Left cardiac atrium (tissue), 4 donors: Measurements from ENCODE around the gene HSD17B14. TPM values are rescaled to one million over a fixed set of nuclear protein-coding genes. Genes with fewer than 3 reads are reported as not detected.
"Not testable (repeated sequence)": the region's sequence is repeated elsewhere in the genome, so short reads cannot be mapped to it uniquely, and the experiment has no call there.

Source experiments
- ATAC-seq, 2 donors: fragments of 200-7000 bp; cut with Tn5 transposase; one replicate each; pipeline ENCODE4 v1.9.1; 2020; ENCODE audit warnings: mild to moderate bottlenecking in 2 of 2, moderate library complexity in 2 of 2
- DNase-seq: peaks from one replicate; pipeline ENCODE4 v3.0.0-alpha.2; 2020
- intact Hi-C, 2 donors: fragments of 100-400 bp; cut with DNase I; formaldehyde crosslinking; loops; one replicate each; pipeline versions ENCODE4 v1.14.1 to v1.15.1; 2022 to 2023
- total RNA-seq, 2 donors: library from RNA; stranded (reverse); fragmentation: NEBNext Ultra II Directional; extraction: Animal tissue kit (Norgen Biotek cat#: 25700); gene quantifications; one replicate each; pipeline ENCODE4 v1.2.1, GENCODE V29; 2021
- donor health status: DM: no; HTN: yes; CAD: no.
- donor health status: DM: no; HTN: yes; CAD: no; lungs with severe emphysema.
- donor health status: DM: yes; HTN: yes; CAD: no.
- donor health status: Dilated cardiomyopathy.

Gene HSD17B14
- total RNA-seq, 2 donors from 2014 or later, result 2.8 to 5.4 TPM

- DNase-seq, ATAC-seq: not testable (repeated sequence)
- intact Hi-C loops, result loop anchor here in 1 of 2 donors (10.0 kb wide), 1 partner anchor 93 kb away; the partner anchor contains the start of gene FTL
These were observed 35.3 kb upstream of the HSD17B14 start for GRCh38 chr19:48871471-48872181.

DNA sequence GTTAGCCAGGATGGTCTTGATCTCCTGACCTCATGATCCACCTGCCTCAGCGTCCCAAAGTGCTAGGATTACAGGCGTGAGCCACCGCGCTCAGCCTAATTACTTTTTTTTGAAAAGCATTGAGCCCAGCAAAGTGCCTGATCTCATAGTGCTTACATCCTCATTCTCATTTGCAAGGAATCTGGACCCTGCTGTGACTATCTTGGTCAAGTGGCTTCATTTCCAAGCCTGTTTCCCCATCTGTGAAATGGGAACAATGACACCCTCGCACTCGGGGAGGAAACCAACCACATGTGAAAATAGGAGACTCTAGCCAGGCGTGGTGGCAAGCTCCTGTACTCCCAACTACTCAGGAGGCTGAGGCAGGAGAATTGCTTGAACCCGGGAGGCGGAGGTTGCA lies 33.8 kb upstream of the HSD17B14 start:
- intact Hi-C loops, result loop anchor here in 1 of 2 donors (10.0 kb wide), 1 partner anchor 95 kb away; the partner anchor contains the start of gene FTL
- no peak for DNase-seq
- ATAC-seq, result no peak

- peak; percentile 45 to 48 for ATAC-seq
- intact Hi-C loops, result no loop called here
- DNase-seq, result peak; percentile 89
These were observed 32.0 kb upstream of the HSD17B14 start, which contains the start of gene PLEKHA4 for GRCh38 chr19:48868114-48868886. TSS of gene PLEKHA4 (minus strand) at chr19:48868617. CDS start at chr19:48867620, 997 bp downstream.

- ATAC-seq (no peak), DNase-seq (no peak)
- intact Hi-C loops, result no loop called here
These were observed 31.4 kb upstream of the HSD17B14 start for GRCh38 chr19:48867746-48868113.

DNA sequence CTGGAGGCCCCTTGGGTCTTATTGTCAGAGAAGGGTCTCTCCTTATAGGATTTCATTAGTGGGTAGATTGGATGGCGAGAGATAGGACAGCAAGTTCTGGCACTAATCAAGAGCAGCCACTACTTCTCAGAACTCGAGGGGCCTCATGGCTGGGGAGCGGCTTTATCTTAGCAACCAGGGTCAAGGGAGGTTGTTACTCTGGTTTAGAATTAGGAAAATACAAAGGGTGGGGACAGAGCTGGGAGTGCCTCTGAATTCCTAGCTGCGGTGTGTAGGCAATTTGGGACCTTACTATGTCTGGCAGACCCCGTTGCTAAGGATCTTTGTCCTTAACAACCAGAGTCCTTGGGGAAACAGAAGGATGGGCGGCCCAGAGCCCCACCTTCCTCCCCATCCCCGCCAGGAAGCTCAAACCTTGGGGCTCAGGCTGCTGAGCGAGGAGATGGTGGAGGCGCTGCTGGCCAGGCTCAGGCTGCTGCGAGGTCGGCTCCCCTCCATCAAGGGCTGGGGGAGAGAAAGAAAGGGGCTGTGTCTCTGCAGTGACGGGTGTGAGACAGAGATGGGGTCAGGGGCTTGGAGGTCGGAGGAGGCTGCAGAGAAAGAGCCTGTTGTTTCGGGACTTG lies 30.9 kb upstream of the HSD17B14 start:
- peak in 1 of 2 donors; percentile 6 for ATAC-seq
- DNase-seq, result no peak
- intact Hi-C loops, result no loop called here

- ATAC-seq, result no peak
- no peak for DNase-seq
- intact Hi-C loops, result no loop called here
These were observed 30.4 kb upstream of the HSD17B14 start for GRCh38 chr19:48866692-48867091.

DNA sequence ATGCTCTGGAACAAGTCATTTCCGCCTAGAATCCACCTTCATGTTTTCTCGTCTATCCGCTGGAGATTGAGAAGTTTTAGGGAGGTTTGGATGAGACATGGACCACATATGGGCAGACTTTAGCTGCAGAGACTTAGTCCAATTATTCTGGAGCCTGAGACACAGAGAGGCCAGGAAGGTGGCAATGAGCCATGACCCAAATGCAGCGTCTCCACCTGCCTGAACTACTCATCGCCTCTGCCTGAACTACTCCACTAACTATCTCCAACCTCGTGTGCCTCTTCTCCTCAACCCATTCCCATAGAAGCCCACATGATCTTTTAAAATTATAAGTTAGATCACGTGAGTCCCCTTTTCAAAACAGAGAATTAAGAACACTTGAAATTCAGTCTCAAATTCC lies 26.5 kb upstream of the HSD17B14 start:
- no peak for ATAC-seq
- no peak for DNase-seq
- intact Hi-C loops, result no loop called here

DNA sequence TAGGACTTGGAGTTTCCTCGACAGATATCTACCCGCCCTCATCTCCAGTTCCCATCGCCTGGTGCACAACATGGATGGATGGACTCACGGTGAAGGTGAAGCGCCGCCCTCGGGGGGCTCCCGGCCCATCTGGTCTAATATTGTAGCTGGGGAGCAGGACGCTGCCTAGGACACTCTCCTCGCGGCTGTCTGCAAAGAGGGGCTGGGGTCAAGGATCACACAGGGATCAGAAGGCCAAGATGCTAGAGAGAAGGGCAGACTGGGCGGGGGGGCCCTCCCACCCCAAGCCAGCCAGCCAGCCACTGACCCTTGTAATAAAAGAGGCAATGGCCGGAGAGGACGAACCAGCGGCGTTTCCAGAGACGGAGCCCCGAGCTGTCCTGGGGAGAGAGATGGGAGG lies 25.0 kb upstream of the HSD17B14 start:
- intact Hi-C loops, result no loop called here
- DNase-seq, result no peak
- ATAC-seq, result no peak

GRCh38 chr19:48859711-48860572 lies 23.7 kb upstream of the HSD17B14 start:
- DNase-seq (no peak), ATAC-seq (peak in 1 of 2 donors; percentile 54)
- intact Hi-C loops, result no loop called here

- DNase-seq (no peak), ATAC-seq (peak in 1 of 2 donors; percentile 74)
- intact Hi-C loops, result no loop called here
These were observed 22.9 kb upstream of the HSD17B14 start for GRCh38 chr19:48858984-48859710.

- ATAC-seq, result no peak
- DNase-seq, result no peak
- intact Hi-C loops, result no loop called here
These were observed 20.6 kb upstream of the HSD17B14 start for GRCh38 chr19:48856921-48857320.

GRCh38 chr19:48854103-48854502 lies 17.8 kb upstream of the HSD17B14 start:
- DNase-seq, result no peak
- ATAC-seq, result no peak
- intact Hi-C loops, result no loop called here

DNA sequence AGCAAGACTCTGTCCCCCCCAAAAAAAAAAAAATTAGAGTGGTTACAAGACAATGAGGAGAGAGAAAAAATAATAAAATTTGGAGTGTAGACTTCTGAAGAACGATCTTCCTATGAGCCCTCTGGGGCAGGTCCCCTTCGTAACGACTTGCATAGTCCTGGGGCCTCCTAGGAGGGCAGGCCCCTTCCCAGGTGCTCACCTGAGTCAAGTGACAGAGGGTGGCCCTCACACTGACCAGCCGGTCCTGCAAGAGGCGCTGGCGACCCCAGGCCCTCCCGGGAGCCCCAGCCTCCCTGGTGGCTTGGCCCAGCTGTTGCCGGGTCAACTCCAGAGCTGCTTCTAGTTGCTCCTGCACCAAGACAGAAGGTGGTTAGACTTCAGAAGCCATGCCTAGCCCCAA lies 17.2 kb upstream of the HSD17B14 start:
- no peak for DNase-seq
- intact Hi-C loops, result no loop called here
- no peak for ATAC-seq

DNA sequence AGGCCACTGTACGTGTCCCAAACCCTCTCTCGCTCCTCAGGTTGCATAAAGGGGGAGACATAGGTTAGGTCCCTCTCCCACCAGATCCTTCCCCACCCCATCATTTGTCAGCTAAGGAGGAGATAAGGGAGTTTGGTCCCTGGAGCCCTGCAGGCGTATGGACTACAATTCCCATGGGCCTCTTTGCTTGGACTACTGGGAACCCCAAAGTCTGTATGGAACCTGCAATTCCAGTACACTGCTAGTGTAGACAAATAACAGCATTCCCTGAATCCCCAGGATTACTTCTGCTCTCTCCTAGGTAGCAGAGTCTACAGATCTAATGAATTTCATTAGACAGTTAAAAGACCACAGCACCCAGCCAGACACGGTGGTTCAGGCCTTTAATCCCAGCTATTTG lies 16.0 kb upstream of the HSD17B14 start:
- DNase-seq (no peak), ATAC-seq (no peak)
- intact Hi-C loops, result no loop called here

DNA sequence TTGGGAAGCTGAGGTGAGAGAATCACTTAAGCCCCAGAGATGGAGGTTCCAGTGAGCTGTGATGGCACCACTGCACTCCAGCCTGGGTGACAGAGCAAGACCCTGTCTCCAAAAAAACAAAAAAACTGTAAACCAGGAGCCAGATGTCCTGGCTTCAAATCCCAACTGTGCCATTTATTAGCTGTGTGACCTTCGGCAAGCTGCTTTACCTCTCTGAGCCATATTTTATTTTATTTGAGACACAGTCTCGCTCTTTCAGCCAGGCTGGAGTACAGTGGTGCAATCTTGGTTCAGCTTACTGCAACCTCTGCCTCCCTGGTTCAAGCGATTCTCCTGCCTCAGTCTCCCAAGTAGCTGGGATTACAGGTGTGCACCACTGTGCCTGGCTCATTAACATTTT lies 10.4 kb upstream of the HSD17B14 start:
- not testable (repeated sequence) for DNase-seq, ATAC-seq
- intact Hi-C loops, result loop anchor here in 1 of 2 donors (10.0 kb wide), 1 partner anchor 202 kb away; the partner anchor contains the start of gene CA11

DNA sequence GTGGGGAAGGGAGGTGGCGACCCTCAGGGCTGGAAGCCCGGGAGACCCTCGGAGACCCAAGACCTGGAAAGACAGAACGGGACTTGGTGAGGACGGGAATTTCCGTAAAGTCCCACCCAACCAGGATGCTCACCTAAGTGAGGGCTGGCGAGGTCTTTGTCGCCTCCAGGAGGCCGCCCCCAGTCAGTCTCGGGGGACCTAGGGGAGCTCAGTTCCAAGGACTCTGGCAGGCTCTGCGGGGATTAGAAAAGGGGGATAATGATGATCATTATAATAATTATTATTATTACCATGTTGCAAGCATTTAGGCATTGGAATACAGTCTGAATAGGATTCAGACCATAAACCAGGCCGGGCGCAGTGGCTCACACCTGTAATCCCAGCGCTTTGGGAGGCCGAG lies 9.1 kb upstream of the HSD17B14 start:
- intact Hi-C loops, result loop anchor here in 1 of 2 donors (10.0 kb wide), 1 partner anchor 201 kb away; the partner anchor contains the start of gene CA11

DNA sequence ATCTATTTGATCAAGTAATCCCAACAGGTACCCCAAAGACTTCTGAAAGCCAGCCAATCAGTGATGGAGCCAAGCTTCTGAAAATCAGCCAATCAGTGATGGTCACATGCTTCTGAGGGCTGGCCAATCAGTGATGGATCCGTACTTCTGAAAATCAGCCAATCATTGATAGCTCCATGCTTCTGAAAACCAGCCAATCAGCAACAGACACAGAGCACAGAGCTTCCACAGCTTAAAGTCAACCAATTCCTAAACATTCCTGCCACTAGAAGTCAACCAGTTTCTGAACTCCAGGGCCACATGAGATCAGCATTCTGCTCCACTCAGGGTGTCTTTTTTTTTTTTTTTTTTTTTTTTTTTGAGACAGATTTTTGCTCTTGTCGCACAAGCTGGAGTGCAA lies 8.2 kb upstream of the HSD17B14 start:
- intact Hi-C loops, result loop anchor here in 1 of 2 donors (10.0 kb wide), 1 partner anchor 200 kb away; the partner anchor contains the start of gene CA11
- ATAC-seq (no peak), DNase-seq (no peak)

More for the DNA sequence above, 9.1 kb upstream of the HSD17B14 start:
- ATAC-seq (no peak), DNase-seq (no peak)

DNA sequence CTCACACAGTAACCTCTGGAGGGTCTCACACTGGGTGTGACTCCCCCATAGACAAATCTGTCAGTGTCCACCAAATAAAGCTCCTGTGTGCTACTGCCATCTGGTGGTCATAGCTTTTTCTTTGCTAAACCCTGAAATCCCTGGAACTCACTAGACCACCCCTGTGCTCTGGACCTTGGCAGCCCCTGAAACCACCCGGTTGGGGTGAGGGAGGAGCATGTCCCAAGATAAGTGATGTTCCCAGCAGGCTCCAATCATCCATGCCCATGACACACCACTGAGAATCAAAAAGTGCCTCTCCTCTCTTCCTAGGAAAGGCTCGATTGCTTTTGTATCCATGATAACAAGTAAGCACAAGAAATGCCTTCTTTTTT lies 6.5 kb upstream of the HSD17B14 start:
- peak; percentile 31 for DNase-seq

More for the DNA sequence above, 6.5 kb upstream of the HSD17B14 start:
- intact Hi-C loops, result loop anchor here in 1 of 2 donors (1.0 to 10.0 kb wide), 2 partner anchors 54 to 198 kb away; partner anchors contain the start of gene CA11
- ATAC-seq, result peak; percentile 54 to 56
